PFSK-1 (cell line): ENCODE data around the gene TOLLIP.

Source experiments
- POLR2AphosphoS5 ChIP-seq: IDR thresholded peaks from 2 replicates; pipeline ENCODE4 v1.6.1; 2012; ENCODE audit warnings: low read depth, mild to moderate bottlenecking, control low read depth, low read length, moderate library complexity
- REST ChIP-seq, 2 experiments: IDR thresholded peaks; 2 replicates each; pipeline versions ENCODE4 v1.6.1 to v1.8.0; 2011 to 2012; ENCODE audit warnings: low read depth in 2 of 2, low read length in 2 of 2, control low read depth in 1 of 2, inconsistent platforms in 1 of 2, mild to moderate bottlenecking in 1 of 2, moderate library complexity in 1 of 2; ENCODE audit not compliant: insufficient read depth in 1 of 2
- TAF1 ChIP-seq: IDR thresholded peaks from 2 replicates; pipeline ENCODE4 v1.6.1; 2012; ENCODE audit warnings: low read length, control low read depth, borderline replicate concordance; ENCODE audit not compliant: insufficient read depth

DNA sequence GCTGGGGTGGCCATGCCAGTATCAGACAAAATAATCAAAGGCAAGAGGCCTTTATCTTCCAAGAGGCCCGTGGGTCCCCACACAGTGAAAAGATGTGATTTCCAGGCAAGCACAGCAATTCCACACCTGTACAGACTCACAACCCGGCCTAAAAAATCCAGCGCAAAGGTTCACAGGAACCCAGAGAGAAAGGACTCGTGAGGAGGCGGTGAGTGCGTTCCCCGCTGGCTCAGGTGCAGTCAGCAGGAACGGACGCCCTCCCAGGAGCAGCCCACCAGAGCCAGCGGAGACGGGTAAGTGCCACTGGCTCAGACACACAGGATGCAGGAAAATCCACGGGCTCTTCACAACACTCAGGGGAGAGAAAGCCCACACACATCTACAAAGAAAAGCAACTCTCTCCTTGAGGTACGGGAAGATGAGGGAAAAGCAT lies 4.4 kb downstream of the TOLLIP start:
- TF ChIP-seq TAF1: no peak
- TF ChIP-seq POLR2AphosphoS5: no peak
- TF ChIP-seq REST (IDR thresholded peaks at IDR 0.05; ENCODE audit: insufficient read depth in 1 of 2, low read depth in 2 of 2, low read length in 2 of 2): no peak
